Measurements from ENCODE around the gene FAM120A. TPM values are rescaled to one million over a fixed set of nuclear protein-coding genes. Genes with fewer than 3 reads are reported as not detected.

Gene FAM120A
- total and polyA plus RNA-seq, 9 donors = 37.9 to 130 (median 78.9) TPM

DNA sequence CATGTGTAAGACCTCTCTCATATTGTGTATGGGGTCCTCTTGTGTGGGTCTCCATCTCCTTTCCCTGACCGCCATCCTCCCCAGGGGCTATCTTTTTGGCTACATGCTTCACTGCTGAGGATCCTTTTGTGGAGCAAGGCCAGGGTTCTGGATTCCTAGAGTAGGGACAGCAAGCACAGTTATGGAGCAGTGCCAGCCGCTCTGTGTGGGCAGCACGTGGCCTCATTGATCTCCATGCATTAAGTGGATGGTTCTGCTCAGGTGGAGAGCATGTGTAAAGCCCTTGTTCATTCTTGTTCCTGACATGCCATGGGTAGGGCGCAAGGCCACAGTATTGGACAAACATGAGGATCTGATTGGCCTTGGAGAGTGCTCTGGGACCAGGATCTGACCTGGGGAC lies 133.8 kb downstream of the FAM120A start:
- TF ChIP-seq, protein P1, sequence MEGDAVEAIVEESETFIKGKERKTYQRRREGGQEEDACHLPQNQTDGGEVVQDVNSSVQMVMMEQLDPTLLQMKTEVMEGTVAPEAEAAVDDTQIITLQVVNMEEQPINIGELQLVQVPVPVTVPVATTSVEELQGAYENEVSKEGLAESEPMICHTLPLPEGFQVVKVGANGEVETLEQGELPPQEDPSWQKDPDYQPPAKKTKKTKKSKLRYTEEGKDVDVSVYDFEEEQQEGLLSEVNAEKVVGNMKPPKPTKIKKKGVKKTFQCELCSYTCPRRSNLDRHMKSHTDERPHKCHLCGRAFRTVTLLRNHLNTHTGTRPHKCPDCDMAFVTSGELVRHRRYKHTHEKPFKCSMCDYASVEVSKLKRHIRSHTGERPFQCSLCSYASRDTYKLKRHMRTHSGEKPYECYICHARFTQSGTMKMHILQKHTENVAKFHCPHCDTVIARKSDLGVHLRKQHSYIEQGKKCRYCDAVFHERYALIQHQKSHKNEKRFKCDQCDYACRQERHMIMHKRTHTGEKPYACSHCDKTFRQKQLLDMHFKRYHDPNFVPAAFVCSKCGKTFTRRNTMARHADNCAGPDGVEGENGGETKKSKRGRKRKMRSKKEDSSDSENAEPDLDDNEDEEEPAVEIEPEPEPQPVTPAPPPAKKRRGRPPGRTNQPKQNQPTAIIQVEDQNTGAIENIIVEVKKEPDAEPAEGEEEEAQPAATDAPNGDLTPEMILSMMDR (IDR thresholded peaks at IDR 0.05) = no peak
- no peak for TF ChIP-seq POLR2A (IDR thresholded peaks at IDR 0.05)
- no peak for TF ChIP-seq EP300 (IDR thresholded peaks at IDR 0.05)
- 92 to 97% (median 96%) methylated on average over 4 of the region's 4 CpGs for WGBS, 3 donors
- no peak overlapping the region for H3K27ac ChIP-seq
- H3K4me3 ChIP-seq = no peak overlapping the region
- intact Hi-C loops (cut with DNase I) = loop anchor here in 1 of 4 donors (10.0 kb wide), 1 partner anchor 60 kb away; no protein-coding TSS in a partner anchor
- no peaks in the 10 kb centered on the region for H3K9me3 ChIP-seq
- no peaks in the 10 kb centered on the region for H3K36me3 ChIP-seq
- peaks cover 9% of the 10 kb centered on the region for H3K4me1 ChIP-seq (ENCODE audit: insufficient read depth)
- no peaks in the 10 kb centered on the region for H3K27me3 ChIP-seq
- peak in 3 of 5 donors; percentile 6 to 28 (median 18) for DNase-seq

DNA sequence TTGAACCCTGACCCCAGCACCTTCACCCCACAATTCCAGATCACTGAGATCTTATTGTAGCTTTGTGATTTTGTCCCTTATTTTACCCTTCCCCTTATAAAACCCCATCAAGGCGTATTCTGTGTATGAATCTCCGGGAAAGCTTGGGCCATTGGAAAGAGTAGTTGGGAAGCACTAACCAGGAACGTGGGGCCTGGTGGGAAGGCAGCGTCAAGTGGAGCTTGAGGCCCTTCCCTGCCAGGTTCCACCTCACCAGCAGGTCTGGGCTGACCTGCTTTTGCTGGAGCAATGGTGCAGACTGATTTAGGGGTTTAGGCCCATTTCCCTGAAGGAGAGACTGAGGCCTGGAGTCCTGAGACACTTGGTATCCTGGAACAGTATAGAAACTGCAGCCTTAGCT lies 134.2 kb downstream of the FAM120A start:
- Histone ChIP-seq H3K4me1 (ENCODE audit: insufficient read depth) (peaks cover 9% of the 10 kb centered on the region), H3K27me3 (no peaks in the 10 kb centered on the region), H3K27ac (no peak overlapping the region), H3K4me3 (no peak overlapping the region), H3K36me3 (no peaks in the 10 kb centered on the region), H3K9me3 (no peaks in the 10 kb centered on the region)
- intact Hi-C loops (cut with DNase I) = loop anchor here in 1 of 4 donors (10.0 kb wide), 1 partner anchor 59 kb away; no protein-coding TSS in a partner anchor
- 97 to 99% (median 97%) methylated on average over 4 of the region's 4 CpGs for WGBS, 3 donors
- DNase-seq = peak in 1 of 5 donors; percentile 7
- TF ChIP-seq, protein P1 (IDR thresholded peaks at IDR 0.05) = no peak
- TF ChIP-seq POLR2A (IDR thresholded peaks at IDR 0.05) (no peak), EP300 (IDR thresholded peaks at IDR 0.05) (no peak)

DNA sequence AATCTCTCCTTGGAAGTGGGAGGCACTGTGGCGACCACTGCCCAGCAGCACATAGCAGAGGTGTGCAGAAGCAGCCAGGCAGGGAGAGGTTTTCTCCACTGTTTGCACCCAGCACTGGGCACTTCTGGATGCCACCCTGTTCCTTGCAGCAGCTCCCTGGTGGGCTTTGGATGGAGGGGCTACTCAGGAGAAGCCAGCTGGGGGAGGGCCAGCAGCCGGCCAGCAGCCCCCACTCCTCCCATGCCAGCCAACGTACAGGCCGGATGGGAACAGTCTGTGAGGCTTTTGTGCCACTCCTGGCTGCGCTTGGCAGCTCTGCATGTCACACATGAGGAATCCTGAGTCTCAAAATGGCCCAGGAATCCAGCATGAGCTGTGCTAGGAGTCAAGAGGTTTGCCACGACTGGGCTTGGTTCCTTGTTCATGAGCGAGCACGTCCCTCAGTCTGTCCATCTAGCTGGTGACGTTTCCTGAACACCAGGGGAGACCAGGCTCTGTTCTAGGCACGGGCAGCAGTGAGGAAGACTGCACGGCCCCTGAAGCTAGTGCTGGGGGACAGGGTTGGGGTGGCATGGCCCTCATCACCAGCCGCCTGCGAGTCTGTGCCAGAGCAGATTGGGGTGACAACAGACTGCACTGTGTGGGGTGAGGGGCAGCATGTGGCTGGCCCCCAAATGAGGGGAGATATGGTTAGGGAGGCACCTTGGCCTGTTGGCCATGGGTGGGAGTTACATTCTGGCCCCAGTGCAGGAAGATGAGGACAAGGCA lies 135.0 kb downstream of the FAM120A start:
- DNase-seq = peak in 2 of 5 donors; percentile 12 to 26
- H3K27ac ChIP-seq = no peak overlapping the region
- intact Hi-C loops (cut with DNase I) = loop anchor here in 1 of 4 donors (10.0 kb wide), 1 partner anchor 58 kb away; no protein-coding TSS in a partner anchor
- no peaks in the 10 kb centered on the region for H3K27me3 ChIP-seq
- no peaks in the 10 kb centered on the region for H3K36me3 ChIP-seq
- TF ChIP-seq POLR2A (IDR thresholded peaks at IDR 0.05) = no peak
- no peak for TF ChIP-seq EP300 (IDR thresholded peaks at IDR 0.05)
- TF ChIP-seq, protein P1 (IDR thresholded peaks at IDR 0.05) = no peak
- no peaks in the 10 kb centered on the region for H3K9me3 ChIP-seq
- WGBS, 3 donors = 85 to 93% (median 89%) methylated on average over 12 to 13 of the region's 13 CpGs
- H3K4me3 ChIP-seq = no peak overlapping the region
- peaks cover 9% of the 10 kb centered on the region for H3K4me1 ChIP-seq (ENCODE audit: insufficient read depth)

DNA sequence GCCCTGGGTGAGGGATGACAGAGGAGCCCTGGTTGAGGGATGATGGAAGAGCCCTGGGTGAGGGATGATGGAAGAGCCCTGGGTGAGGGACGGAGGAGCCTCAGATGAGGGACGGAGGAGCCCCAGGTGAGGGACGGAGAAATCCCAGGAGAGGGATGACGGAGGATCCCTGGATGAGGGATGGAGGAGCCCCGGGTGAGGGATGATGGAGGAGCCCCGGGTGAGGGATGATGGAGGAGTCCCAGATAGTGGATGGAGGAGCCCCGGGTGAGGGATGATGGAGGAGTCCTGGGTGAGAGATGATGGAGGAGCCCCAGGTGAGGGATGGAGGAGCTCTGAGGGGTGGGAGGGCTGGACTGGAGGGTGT lies 135.8 kb downstream of the FAM120A start:
- H3K4me1 ChIP-seq (ENCODE audit: insufficient read depth) = peaks cover 9% of the 10 kb centered on the region
- intact Hi-C loops (cut with DNase I) = loop anchor here in 1 of 4 donors (10.0 kb wide), 1 partner anchor 58 kb away; no protein-coding TSS in a partner anchor
- TF ChIP-seq POLR2A (IDR thresholded peaks at IDR 0.05) (no peak), EP300 (IDR thresholded peaks at IDR 0.05) (no peak)
- TF ChIP-seq, protein P1 (IDR thresholded peaks at IDR 0.05) = no peak
- H3K9me3 ChIP-seq = no peaks in the 10 kb centered on the region
- no peak overlapping the region for H3K27ac ChIP-seq
- H3K27me3 ChIP-seq = no peaks in the 10 kb centered on the region
- H3K4me3 ChIP-seq = no peak overlapping the region
- 86 to 93% (median 88%) methylated on average over 7 of the region's 7 CpGs for WGBS, 3 donors
- DNase-seq = peak in 2 of 5 donors; percentile 7 to 11
- no peaks in the 10 kb centered on the region for H3K36me3 ChIP-seq
